ENCODE data around the gene PDK4.
"Not testable (repeated sequence)": the region's sequence is repeated elsewhere in the genome, so short reads cannot be mapped to it uniquely, and the experiment has no call there.

The PDK4 gene

DNA sequence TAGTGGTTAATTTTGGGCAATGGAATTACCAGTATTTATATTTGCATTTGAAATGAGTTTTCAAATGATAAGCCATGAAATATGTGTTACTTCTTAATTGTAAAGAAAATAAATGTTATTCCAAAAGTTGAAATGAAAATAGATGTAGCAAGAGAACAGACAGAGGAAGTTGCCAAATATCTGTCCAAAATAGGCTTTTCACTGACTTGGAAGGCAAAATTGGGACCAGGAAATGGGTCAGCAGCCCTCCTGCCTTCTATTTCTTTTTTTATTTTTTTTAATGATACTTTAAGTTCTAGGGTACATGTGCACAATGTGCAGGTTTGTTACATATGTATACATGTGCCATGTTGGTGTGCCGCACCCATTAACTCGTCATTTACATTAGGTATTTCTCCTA is 8.1 kb upstream of the PDK4 start:
- not testable (repeated sequence) for DNase-seq

- DNase-seq: no peak
Observed at GRCh38 chr7:95602421-95602820, 6.1 kb upstream of the PDK4 start.

DNA sequence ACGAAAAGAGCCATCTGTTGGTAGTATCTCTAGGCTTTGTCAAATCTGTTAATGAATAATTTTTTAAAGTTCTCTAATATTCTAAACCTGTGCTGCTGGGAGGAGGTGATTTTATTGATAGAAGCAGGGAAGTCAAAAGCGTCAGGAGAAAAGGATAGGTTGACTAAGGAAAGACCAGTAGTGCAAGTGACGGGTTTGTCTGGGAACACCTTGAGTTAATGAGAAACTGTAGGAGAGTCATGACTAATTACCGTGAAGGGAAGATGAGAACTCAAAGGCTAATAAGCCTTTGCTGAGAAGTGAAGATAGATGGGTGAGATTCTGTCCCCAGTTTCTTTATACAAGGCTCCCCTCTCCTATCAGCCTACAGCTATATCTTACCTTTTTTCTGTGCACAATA is 5.0 kb upstream of the PDK4 start:
- no peak for DNase-seq

GRCh38 chr7:95599069-95599468 is 2.8 kb upstream of the PDK4 start:
- no peak for DNase-seq

- no peak for DNase-seq
Observed at GRCh38 chr7:95598511-95598910, 2.2 kb upstream of the PDK4 start.

- DNase-seq: no peak
Observed at GRCh38 chr7:95595746-95596197, 544 bp downstream of the PDK4 start.

GRCh38 chr7:95594185-95594584 is 2.1 kb downstream of the PDK4 start:
- DNase-seq: no peak

- DNase-seq: no peak
Observed at GRCh38 chr7:95593343-95593742, 3.0 kb downstream of the PDK4 start.

- DNase-seq: no peak
Observed at GRCh38 chr7:95592570-95592969, 3.7 kb downstream of the PDK4 start.

DNA sequence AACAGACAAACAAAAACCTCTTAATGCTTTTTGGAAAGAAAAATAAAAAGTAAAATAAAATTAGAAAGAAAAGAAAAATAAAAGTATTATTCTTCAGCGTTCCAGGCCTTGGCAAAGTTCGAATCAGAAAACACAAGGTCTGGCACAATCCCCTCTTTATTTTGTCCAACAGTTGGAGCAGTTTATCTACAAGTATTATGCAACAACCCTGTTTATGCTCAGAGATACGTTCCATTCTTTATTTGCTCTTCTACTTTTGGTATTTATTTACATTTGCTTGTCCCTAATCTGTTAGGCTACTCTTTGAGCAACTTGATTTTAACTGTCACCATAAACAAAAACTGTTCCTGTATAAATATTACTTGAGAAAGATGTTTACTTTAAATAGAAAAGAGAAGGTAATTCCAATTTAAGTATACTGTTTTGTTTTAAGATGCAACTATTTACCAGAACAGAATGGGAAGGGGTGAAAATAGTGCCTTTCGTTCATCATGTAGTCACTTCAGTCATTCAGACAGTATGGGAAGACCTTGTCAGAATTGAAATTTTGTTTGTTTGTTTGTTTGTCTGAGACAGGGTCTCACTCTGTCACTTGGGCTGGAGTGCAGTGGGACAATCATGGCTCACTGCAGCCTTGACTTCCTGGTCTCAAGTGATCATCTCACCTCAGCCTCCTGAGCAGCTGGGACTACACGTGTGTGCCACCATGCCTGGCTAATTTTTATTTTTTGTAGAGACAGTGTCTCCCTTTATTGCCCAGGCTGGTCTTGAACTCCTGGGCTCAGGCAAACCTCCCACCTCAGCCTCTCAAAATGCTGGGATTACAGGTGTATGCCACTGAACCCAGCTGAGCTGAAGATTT is 5.7 kb downstream of the PDK4 start:
- DNase-seq: no peak

GRCh38 chr7:95589766-95590165 is 6.5 kb downstream of the PDK4 start:
- DNase-seq: no peak

DNA sequence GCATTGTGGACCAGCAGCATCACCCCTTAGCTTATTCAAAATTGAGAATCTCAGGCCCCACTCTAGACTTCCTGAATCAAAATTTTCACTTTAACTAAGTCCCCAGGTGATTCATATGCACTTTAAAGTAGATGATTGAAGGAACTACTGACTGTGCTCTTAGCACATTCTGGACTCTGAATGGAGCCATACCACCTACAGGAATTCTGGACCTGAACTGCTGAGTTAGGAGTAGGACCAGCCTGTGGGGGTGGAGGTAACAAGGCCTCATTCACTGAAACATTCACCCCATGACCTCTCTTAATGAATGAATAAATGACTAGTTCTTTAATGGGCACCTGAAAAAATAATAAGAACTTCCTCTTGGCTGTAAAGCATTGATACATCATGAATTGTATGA is 7.3 kb downstream of the PDK4 start:
- no peak for DNase-seq

- no peak for DNase-seq
Observed at GRCh38 chr7:95586951-95587301, 9.4 kb downstream of the PDK4 start.

DNA sequence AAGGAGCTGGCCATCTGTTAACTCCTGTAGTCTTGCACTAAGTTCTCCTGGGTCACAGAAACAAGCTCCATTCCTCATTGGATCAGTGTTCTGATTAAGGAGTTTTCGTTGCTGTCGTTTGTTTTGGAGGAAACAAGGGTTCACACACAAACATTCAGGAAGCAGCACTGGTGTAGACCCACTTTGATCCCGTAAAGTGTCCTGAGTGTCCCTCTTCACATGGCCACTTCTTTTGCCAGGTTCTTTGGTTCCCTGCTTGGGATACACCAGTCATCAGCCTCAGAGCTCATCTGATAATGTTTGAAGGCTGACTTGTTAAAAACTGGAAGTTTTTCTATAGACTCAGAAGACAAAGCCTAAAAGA is 10.9 kb downstream of the PDK4 start:
- no peak for DNase-seq

GRCh38 chr7:95584769-95585425 is 11.4 kb downstream of the PDK4 start:
- no peak for DNase-seq

DNA sequence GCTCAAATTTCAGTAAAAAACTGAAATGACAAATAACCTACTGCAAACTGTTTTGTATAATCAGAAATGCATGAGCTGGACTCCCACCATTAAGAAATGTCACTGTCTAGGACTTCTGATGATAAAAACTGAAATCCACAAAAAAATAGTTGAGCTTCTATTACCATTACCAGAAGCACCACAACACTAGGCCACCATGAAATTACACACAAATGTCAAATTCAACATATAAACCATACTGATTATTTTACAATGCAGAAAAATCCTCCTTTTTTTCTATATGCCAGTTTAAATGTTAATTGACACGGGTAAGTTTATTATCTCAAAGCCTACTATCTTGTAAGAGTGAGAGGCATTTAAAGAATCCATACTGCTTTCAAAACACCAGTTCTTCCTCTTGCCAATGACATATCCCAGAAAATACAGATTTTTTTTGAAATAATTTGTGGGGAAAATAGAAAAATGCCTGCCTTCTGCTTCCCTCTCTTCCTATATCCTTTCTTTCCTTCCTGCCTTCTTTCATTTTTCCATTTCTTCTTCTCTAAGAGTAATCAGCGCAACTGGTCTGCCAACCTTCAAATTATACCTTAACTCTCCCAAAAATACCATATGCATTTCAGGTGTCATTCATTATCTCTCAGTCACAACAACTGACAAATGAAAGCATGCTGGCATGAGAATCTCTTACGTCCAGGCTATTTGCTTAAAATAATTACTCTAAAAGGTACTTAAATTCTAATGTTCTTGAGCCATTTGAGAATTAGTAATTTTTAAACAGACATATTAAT is 12.3 kb downstream of the PDK4 start:
- no peak for DNase-seq

GRCh38 chr7:95582578-95583293 is 13.6 kb downstream of the PDK4 start:
- no peak for DNase-seq

- no peak for DNase-seq
Observed at GRCh38 chr7:95581467-95581866, 14.8 kb downstream of the PDK4 start.

DNA sequence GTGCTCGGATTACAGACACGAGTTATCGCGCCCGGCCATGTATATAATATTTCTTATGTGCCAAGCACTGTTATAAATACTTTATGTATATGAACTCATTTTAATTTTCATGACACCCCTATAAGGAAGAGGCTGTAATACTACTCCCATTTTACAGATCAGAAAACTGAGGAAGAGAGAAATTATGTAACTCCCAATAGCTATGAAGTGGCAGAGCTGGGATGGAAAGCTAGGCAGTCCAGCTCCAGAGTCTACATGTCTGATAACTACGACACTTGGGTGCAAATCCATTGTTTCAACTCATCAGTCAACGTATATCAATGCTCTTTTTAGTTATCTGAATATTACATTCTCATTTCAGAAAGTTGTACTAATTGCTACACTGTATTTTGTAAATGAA is 17.0 kb downstream of the PDK4 start:
- no peak for DNase-seq

GRCh38 chr7:95578299-95578855 is 17.9 kb downstream of the PDK4 start:
- DNase-seq: no peak

DNA sequence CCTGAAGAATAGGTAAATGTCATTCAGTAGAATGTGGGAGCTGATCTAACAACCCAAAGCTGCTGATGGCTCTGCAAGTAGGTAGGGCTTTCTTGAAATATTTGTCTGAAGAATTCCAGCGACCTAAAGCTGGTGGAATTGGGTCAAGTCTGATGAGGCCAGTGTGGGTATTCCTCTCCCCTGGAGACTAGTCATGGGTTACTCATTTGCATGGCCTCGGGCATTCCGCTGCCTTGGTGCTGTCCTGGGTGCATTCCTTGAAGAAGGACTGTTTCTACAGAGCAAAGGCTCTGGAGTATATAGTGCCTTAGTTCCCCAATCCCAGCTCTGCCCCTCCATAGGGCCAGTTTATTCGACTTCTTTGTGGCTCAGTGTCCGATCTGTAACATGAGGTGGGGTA is 19.2 kb downstream of the PDK4 start:
- no peak for DNase-seq

DNA sequence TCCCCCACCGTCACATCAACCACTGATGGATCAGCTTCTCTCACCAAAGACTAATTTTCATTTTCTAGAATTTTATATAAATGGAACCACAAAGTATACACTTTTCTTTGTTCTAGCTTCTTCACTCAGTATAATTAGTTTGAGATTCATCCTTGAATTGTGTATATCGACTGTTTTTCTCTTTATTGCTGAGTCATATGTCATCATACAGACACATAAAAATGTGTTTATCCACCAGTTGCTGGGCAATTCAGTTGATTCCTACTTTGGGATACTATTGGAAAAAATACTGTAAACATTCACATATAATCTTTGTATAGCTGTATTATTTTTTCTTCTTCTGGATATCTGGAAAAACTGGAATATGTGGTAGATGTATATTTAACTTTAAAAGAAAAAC is 26.6 kb downstream of the PDK4 start:
- DNase-seq: no peak

GRCh38 chr7:95560674-95561073 is 35.6 kb downstream of the PDK4 start:
- DNase-seq: no peak
